KMS-11 (cell line): ENCODE results near the gene PHGDH.

ENCODE experiments used
- H2AFZ ChIP-seq: fragments of 200-600 bp; sonication (generic); 2 replicates; pipeline ENCODE4 v1.6.1; 2016; ENCODE audit warnings: antibody characterized with exemption, mixed run types, low read depth
- H3K27ac ChIP-seq: fragments of 200-600 bp; sonication (generic); 2 replicates; pipeline ENCODE4 v1.6.1; 2016; ENCODE audit warnings: mild to moderate bottlenecking, mixed run types
- H3K27me3 ChIP-seq: fragments of 200-600 bp; sonication (generic); 2 replicates; pipeline ENCODE4 v1.6.1; 2017; ENCODE audit warnings: mild to moderate bottlenecking, low read depth, mixed run types, moderate library complexity; ENCODE audit not compliant: insufficient read depth
- H3K36me3 ChIP-seq: fragments of 200-600 bp; sonication (generic); 2 replicates; pipeline ENCODE4 v1.6.1; 2017; ENCODE audit warnings: mild to moderate bottlenecking, mixed run types; ENCODE audit not compliant: insufficient read depth
- H3K4me1 ChIP-seq: fragments of 200-600 bp; sonication (generic); 2 replicates; pipeline ENCODE4 v1.6.1; 2016; ENCODE audit warnings: mild to moderate bottlenecking, low read depth, mixed run types; ENCODE audit not compliant: poor library complexity, severe bottlenecking
- H3K4me2 ChIP-seq: fragments of 200-600 bp; sonication (generic); 2 replicates; pipeline ENCODE4 v1.7.0; 2016; ENCODE audit warnings: mild to moderate bottlenecking, mixed run types
- H3K4me3 ChIP-seq: fragments of 200-600 bp; sonication (generic); IDR thresholded peaks from 2 replicates; pipeline ENCODE4 v1.6.1; 2017; ENCODE audit warnings: low read depth, low read length, mixed read lengths; ENCODE audit not compliant: insufficient read depth
- H3K79me2 ChIP-seq: fragments of 200-600 bp; sonication (generic); 2 replicates; pipeline ENCODE4 v1.6.1; 2016; ENCODE audit warnings: low read depth, mixed run types; ENCODE audit not compliant: insufficient read depth
- H3K9ac ChIP-seq: fragments of 200-600 bp; sonication (generic); 2 replicates; pipeline ENCODE4 v1.6.1; 2016; ENCODE audit warnings: mild to moderate bottlenecking, mixed run types
- H4K20me1 ChIP-seq: fragments of 200-600 bp; sonication (generic); 2 replicates; pipeline ENCODE4 v1.6.1; 2016; ENCODE audit warnings: mild to moderate bottlenecking, mixed run types; ENCODE audit not compliant: insufficient read depth
- TF ChIP-seq, protein P1 (sequence below): fragments of 200-600 bp; sonication (generic); conservative IDR thresholded peaks from 2 replicates; pipeline ENCODE4 v1.6.1; 2017; ENCODE audit warnings: low read depth, mild to moderate bottlenecking, antibody characterized with exemption, low read length, moderate library complexity, mixed read lengths

Gene PHGDH

DNA sequence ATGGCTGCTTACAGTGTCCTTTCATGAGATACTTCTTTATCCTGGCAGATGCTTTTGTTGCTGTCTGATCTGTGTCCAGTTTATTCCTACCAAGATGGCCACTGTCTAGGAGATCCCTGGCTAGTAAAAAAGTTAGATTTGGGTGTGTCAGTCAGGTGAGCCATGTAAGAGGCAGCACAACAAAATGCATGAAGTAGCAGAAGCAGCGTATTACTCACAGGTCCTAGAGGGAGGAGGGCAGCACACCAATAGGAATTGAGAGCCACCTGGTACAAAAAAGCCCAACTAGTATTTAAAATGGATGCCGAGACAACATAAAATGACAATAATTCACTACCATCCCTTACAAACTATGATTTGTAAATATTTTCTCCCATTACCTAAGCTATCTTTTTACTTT lies 40.8 kb upstream of the PHGDH start:
- Histone ChIP-seq H3K79me2 (no peaks in the 10 kb centered on the region), H3K27me3 (no peaks in the 10 kb centered on the region)

DNA sequence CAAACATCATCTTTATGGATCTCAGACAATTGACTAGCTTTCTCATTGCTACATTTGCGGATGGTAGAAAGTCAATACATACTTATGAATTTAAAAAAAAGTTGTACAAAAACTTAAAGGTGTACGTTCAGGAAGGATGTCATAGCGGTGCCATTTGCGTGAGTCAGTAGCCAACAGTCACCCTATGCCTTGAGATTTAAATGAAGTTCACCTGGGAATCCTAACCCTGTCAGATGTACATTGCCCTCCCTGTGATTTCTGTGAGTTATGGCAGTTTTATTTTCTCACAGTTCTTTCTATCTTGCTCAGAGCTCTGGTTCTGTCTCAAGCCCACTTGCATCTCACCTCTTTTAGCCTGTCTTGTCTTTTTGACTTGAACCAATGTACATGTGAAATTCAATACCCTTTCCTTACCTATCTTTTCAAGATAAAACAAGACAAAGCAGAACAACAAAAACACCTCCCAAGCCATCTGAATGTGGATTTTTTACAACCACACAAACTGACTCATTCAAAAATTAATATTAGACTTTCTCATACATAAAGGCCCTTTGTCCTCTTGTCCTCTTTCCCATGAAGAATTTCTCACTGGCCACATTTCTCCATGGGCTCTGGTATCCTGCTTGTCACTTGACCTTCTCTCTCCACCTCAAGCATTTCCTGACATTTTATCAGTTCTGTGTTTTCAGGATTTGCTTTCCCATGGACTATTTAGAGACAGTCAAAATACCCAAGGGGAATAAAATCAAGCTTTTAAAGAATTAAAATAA lies 38.4 kb upstream of the PHGDH start:
- Histone ChIP-seq H2AFZ (no peak overlapping the region), H3K4me1 (no peaks in the 10 kb centered on the region), H3K27me3 (no peaks in the 10 kb centered on the region), H3K4me3 (no peak overlapping the region), H3K79me2 (no peaks in the 10 kb centered on the region), H3K27ac (no peak overlapping the region), H3K9ac (no peak overlapping the region), H3K36me3 (no peaks in the 10 kb centered on the region), H4K20me1 (no peaks in the 10 kb centered on the region), H3K4me2 (no peak overlapping the region)
- TF ChIP-seq, protein P1, sequence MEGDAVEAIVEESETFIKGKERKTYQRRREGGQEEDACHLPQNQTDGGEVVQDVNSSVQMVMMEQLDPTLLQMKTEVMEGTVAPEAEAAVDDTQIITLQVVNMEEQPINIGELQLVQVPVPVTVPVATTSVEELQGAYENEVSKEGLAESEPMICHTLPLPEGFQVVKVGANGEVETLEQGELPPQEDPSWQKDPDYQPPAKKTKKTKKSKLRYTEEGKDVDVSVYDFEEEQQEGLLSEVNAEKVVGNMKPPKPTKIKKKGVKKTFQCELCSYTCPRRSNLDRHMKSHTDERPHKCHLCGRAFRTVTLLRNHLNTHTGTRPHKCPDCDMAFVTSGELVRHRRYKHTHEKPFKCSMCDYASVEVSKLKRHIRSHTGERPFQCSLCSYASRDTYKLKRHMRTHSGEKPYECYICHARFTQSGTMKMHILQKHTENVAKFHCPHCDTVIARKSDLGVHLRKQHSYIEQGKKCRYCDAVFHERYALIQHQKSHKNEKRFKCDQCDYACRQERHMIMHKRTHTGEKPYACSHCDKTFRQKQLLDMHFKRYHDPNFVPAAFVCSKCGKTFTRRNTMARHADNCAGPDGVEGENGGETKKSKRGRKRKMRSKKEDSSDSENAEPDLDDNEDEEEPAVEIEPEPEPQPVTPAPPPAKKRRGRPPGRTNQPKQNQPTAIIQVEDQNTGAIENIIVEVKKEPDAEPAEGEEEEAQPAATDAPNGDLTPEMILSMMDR = no peak

More for the DNA sequence above, 40.8 kb upstream of the PHGDH start:
- TF ChIP-seq, protein P1 = no peak
- H3K4me1 ChIP-seq = no peaks in the 10 kb centered on the region
- H2AFZ ChIP-seq = no peak overlapping the region
- no peak overlapping the region for H3K9ac ChIP-seq
- no peak overlapping the region for H3K27ac ChIP-seq
- H3K4me3 ChIP-seq = no peak overlapping the region
- H4K20me1 ChIP-seq = no peaks in the 10 kb centered on the region
- no peak overlapping the region for H3K4me2 ChIP-seq
- H3K36me3 ChIP-seq = no peaks in the 10 kb centered on the region

DNA sequence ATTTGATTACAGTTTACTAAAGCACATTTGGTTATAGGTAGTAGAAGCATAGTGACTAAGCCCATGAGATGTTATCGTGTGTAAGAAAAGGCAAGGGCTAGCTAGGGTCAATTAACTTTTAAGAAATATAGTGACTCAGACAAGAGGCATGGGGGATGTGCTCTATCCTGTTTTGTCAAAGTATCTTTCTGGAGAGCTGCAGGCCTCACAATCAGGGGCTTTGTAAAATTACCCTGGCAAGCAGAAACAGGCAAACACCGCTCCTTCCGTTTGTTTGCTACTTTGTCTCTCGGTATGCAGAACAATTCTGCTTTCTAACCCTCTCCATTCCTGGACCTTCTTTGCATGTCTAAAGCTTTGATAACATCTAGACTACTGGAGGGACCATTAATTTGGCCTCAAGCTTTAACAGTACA lies 37.6 kb upstream of the PHGDH start:
- Histone ChIP-seq H3K79me2 (no peaks in the 10 kb centered on the region), H3K4me2 (no peak overlapping the region), H3K4me1 (no peaks in the 10 kb centered on the region), H4K20me1 (no peaks in the 10 kb centered on the region), H3K9ac (no peak overlapping the region), H2AFZ (no peak overlapping the region), H3K27ac (no peak overlapping the region), H3K36me3 (no peaks in the 10 kb centered on the region), H3K27me3 (no peaks in the 10 kb centered on the region), H3K4me3 (no peak overlapping the region)
- TF ChIP-seq, protein P1 = no peak

DNA sequence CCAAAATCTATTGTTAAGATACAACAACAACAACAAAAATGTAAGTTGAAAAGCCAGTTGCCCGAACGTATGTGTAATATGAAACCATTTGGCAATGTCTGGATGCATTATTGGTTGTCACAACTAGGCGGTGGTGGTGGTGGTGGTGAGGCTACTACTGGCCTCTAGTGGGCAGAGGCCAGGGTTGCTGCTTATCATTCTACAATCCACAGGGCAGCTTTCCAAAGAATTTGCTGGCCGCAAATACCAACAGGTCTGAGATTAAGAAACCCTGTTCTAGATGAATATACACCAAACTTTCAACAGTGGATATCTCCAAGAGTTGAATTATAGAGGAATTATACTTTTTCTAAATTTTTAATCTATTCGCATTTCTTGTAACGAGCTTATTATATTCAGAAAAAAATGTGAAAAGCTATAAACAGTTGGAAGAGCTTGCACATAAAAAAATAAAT lies 36.9 kb upstream of the PHGDH start:
- no peak overlapping the region for H3K4me2 ChIP-seq
- H3K79me2 ChIP-seq = no peaks in the 10 kb centered on the region
- TF ChIP-seq, protein P1 = no peak
- no peaks in the 10 kb centered on the region for H3K27me3 ChIP-seq
- H3K36me3 ChIP-seq = no peaks in the 10 kb centered on the region
- no peaks in the 10 kb centered on the region for H4K20me1 ChIP-seq
- H3K27ac ChIP-seq = no peak overlapping the region
- no peak overlapping the region for H2AFZ ChIP-seq
- no peaks in the 10 kb centered on the region for H3K4me1 ChIP-seq
- H3K4me3 ChIP-seq = no peak overlapping the region
- no peak overlapping the region for H3K9ac ChIP-seq
